GM12878 (cell line): ENCODE measurements around the gene HNRNPU. TPM values are rescaled to one million over a fixed set of nuclear protein-coding genes. Genes with fewer than 3 reads are reported as not detected.

Source experiments
- ATAC-seq: fragments of 200-7000 bp; cut with Tn5 transposase; 3 replicates; pipeline ENCODE4 v1.9.1; 2020; ENCODE audit warnings: mild to moderate bottlenecking, moderate library complexity
- BruUV-seq: library from RNA; stranded (reverse); fragments of 400-500 nt; replicated peaks from 2 replicates; lab custom pipeline; 2021; lab: Mats Ljungman, UMichigan
- CTCF ChIA-PET: fragments of 300-600 bp; sonication (Branson Sonifier 250); formaldehyde crosslinking; extraction: SDS; loops from one replicate; lab custom pipeline; 2021; ENCODE audit warnings: inconsistent platforms; lab: Yijun Ruan, JAX
- POLR2A ChIA-PET: fragments of 350-600 bp; formaldehyde crosslinking; extraction: SDS; loops from one replicate; lab custom pipeline; 2021; ENCODE audit warnings: inconsistent platforms; lab: Charles Lee
- RAD21 ChIA-PET: fragments of 300-600 bp; sonication (Branson Sonifier 250); formaldehyde crosslinking; loops from one replicate; lab custom pipeline; 2023; ENCODE audit warnings: antibody characterized with exemption; ENCODE audit not compliant: unreplicated experiment; lab: Charles Lee
- SMC1A ChIA-PET: fragments of 300-600 bp; sonication (Branson Sonifier 250); formaldehyde crosslinking; loops from one replicate; lab custom pipeline; 2023; ENCODE audit not compliant: unreplicated experiment, uncharacterized antibody; lab: Charles Lee
- DNase-seq: peaks from one replicate; pipeline ENCODE4 v3.0.0-alpha.2; 2011; ENCODE audit warnings: low read depth, low spot score
- FAIRE-seq: peaks from 3 replicates; lab custom pipeline; 2011; peaks lifted over from hg19 to GRCh38; lab: Jason Lieb, UNC
- H2AFZ ChIP-seq: 2 replicates; pipeline ENCODE4 v1.6.0; 2011; ENCODE audit warnings: low read depth, low read length, control low read depth; ENCODE audit not compliant: control insufficient read depth
- H3K27ac ChIP-seq: 2 replicates; pipeline ENCODE4 v1.5.1; 2011; ENCODE audit warnings: control low read depth; ENCODE audit not compliant: control insufficient read depth, insufficient read depth
- H3K27me3 ChIP-seq, 2 experiments: replicated peaks in 1 of 2; 2 replicates each; pipeline versions ENCODE4 v1.6.0 to v1.6.1; 2011; ENCODE audit warnings: low read length in 1 of 2; ENCODE audit not compliant: control insufficient read depth in 2 of 2, insufficient read depth in 2 of 2
- H3K36me3 ChIP-seq, 2 experiments: 2 replicates each; pipeline ENCODE4 v1.5.1; 2011; ENCODE audit warnings: low read length in 1 of 2; ENCODE audit not compliant: control insufficient read depth in 2 of 2, insufficient read depth in 2 of 2
- H3K4me1 ChIP-seq: 2 replicates; pipeline ENCODE4 v1.6.1; 2011; ENCODE audit warnings: mild to moderate bottlenecking, low read length, moderate library complexity, mixed read lengths; ENCODE audit not compliant: control insufficient read depth, insufficient read depth
- H3K4me2 ChIP-seq: 2 replicates; pipeline ENCODE4 v1.6.0; 2011; ENCODE audit warnings: control low read depth; ENCODE audit not compliant: control insufficient read depth, insufficient read depth
- H3K4me3 ChIP-seq: fragments of 200-600 bp; sonication (generic); 2 replicates; pipeline ENCODE4 v1.5.1; 2016
- H3K79me2 ChIP-seq: 2 replicates; pipeline ENCODE4 v1.6.0; 2011; ENCODE audit warnings: low read length; ENCODE audit not compliant: control insufficient read depth, insufficient read depth
- H3K9ac ChIP-seq: 2 replicates; pipeline ENCODE4 v1.8.0; 2011; ENCODE audit warnings: low read length, control low read depth, mixed read lengths; ENCODE audit not compliant: control insufficient read depth, insufficient read depth
- H3K9me3 ChIP-seq: replicated peaks from 3 replicates; pipeline ENCODE4 v1.5.1; 2011; ENCODE audit warnings: mild to moderate bottlenecking, low read length; ENCODE audit not compliant: control insufficient read depth, insufficient read depth
- H4K20me1 ChIP-seq: 2 replicates; pipeline ENCODE4 v1.6.0; 2011; ENCODE audit not compliant: control insufficient read depth, insufficient read depth
- BCL11A ChIP-seq: IDR thresholded peaks from 2 replicates; pipeline ENCODE4 v1.6.1; 2011; ENCODE audit warnings: low read depth, low read length
- CBX3 ChIP-seq: fragments of 200-600 bp; sonication (generic); IDR thresholded peaks from 2 replicates; pipeline ENCODE4 v1.6.1; 2016; ENCODE audit warnings: low read depth, borderline replicate concordance
- CBX5 ChIP-seq: sonication (generic); IDR thresholded peaks from 2 replicates; pipeline ENCODE4 v1.6.1; 2016; ENCODE audit warnings: low read depth, moderate library complexity, mild to moderate bottlenecking, inconsistent platforms
- CEBPB ChIP-seq, 2 experiments: fragments of 150-350 bp in 1 of 2; IDR thresholded peaks; 2 replicates each; pipeline ENCODE4 v1.6.1; 2012 to 2014; ENCODE audit warnings: low read depth in 2 of 2, low read length in 2 of 2, borderline replicate concordance in 1 of 2, inconsistent platforms in 1 of 2
- DPF2 ChIP-seq: fragments of 450-650 bp; IDR thresholded peaks from 2 replicates; pipeline ENCODE4 v1.6.1; 2017; ENCODE audit warnings: mild to moderate bottlenecking
- EGR1 ChIP-seq, 2 experiments: IDR thresholded peaks; 1 replicate in 1 of 2; 2 replicates in 1 of 2; pipeline ENCODE4 v1.6.1; 2011 to 2012; ENCODE audit warnings: low read depth in 2 of 2, low read length in 2 of 2, borderline replicate concordance in 1 of 2, mild to moderate bottlenecking in 1 of 2, moderate library complexity in 1 of 2
- HDAC2 ChIP-seq: fragments of 200-600 bp; sonication (generic); IDR thresholded peaks from 2 replicates; pipeline ENCODE4 v1.6.1; 2017
- JUND ChIP-seq: IDR thresholded peaks from 2 replicates; pipeline ENCODE4 v1.6.1; 2012; ENCODE audit warnings: low read depth, mild to moderate bottlenecking, low read length, improper control_type of control experiment, moderate library complexity
- NFYA ChIP-seq: IDR thresholded peaks from 2 replicates; pipeline ENCODE4 v1.6.1; 2011; ENCODE audit warnings: low read depth, mild to moderate bottlenecking, low read length, improper control_type of control experiment, borderline replicate concordance
- POU2F2 ChIP-seq: IDR thresholded peaks from 3 replicates; pipeline ENCODE4 v1.6.1; 2011; ENCODE audit warnings: low read depth, mild to moderate bottlenecking, low read length, borderline replicate concordance
- RB1 ChIP-seq: fragments of 450-650 bp; formaldehyde crosslinking; IDR thresholded peaks from 2 replicates; pipeline ENCODE4 v1.6.1; 2017; ENCODE audit warnings: mild to moderate bottlenecking, borderline replicate concordance
- SMC3 ChIP-seq: IDR thresholded peaks from 2 replicates; pipeline ENCODE4 v1.6.1; 2011; ENCODE audit warnings: low read length, improper control_type of control experiment, borderline replicate concordance
- SREBF2 ChIP-seq: IDR thresholded peaks from 2 replicates; pipeline ENCODE4 v1.6.1; 2012; ENCODE audit warnings: mild to moderate bottlenecking, low read length
- TAF1 ChIP-seq: IDR thresholded peaks from 2 replicates; pipeline ENCODE4 v1.6.1; 2011; ENCODE audit warnings: mild to moderate bottlenecking, low read depth, low read length, borderline replicate concordance
- ZBTB40 ChIP-seq: fragments of 450-650 bp; IDR thresholded peaks from 2 replicates; pipeline ENCODE4 v1.6.1; 2016; ENCODE audit warnings: mild to moderate bottlenecking, moderate library complexity, borderline replicate concordance
- WGBS: methylation state at CpG from one replicate; pipeline ENCODE4 v1.1.6; 2016; ENCODE audit warnings: low lambda C conversion rate; ENCODE audit not compliant: insufficient replicate concordance, insufficient coverage; ENCODE audit errors: missing lambda C conversion rate; 5-methylcytosine and 5-hydroxymethylcytosine counted together
- in situ Hi-C: fragments of 300-500 bp; cut with MboI; formaldehyde crosslinking; loops from 9 replicates; pipeline ENCODE4 v1.14.3; 2018; ENCODE audit warnings: mixed read lengths
- intact Hi-C: fragments of 100-400 bp; cut with micrococcal nuclease; formaldehyde crosslinking; loops from one replicate; pipeline ENCODE4 v1.14.2; 2022; ENCODE audit not compliant: unreplicated experiment
- polyA plus RNA-seq, 11 experiments: library from polyadenylated mRNA; depleted of rRNA in 4 of 11; unstranded in 6 of 11; stranded (reverse) in 5 of 11; fragments of >200 nt; fragmentation: Nextera tagmentation in 4 of 11; fragmentation: Illumina TruSeq in 1 of 11; extraction: Ambion mirVana in 4 of 11; extraction: Trizol in 1 of 11; gene quantifications; 1 replicate in 1 of 11; 2 replicates in 10 of 11; pipeline versions ENCODE4 v1.2.1 to v1.2.3, GENCODE V29; 2011 to 2016; ENCODE audit warnings: inconsistent platforms in 2 of 11, missing spikeins in 2 of 11, low read depth in 1 of 11
- total RNA-seq, 4 experiments: library from RNA; depleted of rRNA in 3 of 4; stranded (reverse); fragments of >200 nt in 3 of 4; fragmentation: Illumina TruSeq in 1 of 4; extraction: Trizol in 1 of 4; gene quantifications; 2 replicates each; pipeline versions ENCODE4 v1.2.1 to v1.2.3, GENCODE V29; 2013 to 2021

The HNRNPU gene
- total and polyA plus RNA-seq, 10 of the 15 experiments (the other 5 are each of a cell fraction or from before 2014, with no cell fraction given) = 163 to 569 (median 420) TPM

- WGBS = 59% methylated on average over 11 of the region's 11 CpGs
- SMC1A ChIA-PET = no interaction called here
- Histone ChIP-seq H2AFZ (no peak overlapping the region), H3K79me2 (no peaks in the 10 kb centered on the region), H3K4me1 (no peaks in the 10 kb centered on the region), H3K9me3 (no peaks in the 10 kb centered on the region), H3K4me2 (no peak overlapping the region), H3K9ac (no peak overlapping the region), H3K27ac (no peak overlapping the region), H3K36me3 (no peaks in the 10 kb centered on the region), H3K27me3 (no peaks in the 10 kb centered on the region), H4K20me1 (no peaks in the 10 kb centered on the region), H3K4me3 (no peak overlapping the region)
- ATAC-seq (no peak), DNase-seq (no peak), FAIRE-seq (no peak)
- BruUV-seq = no TSS peak
- POLR2A ChIA-PET = no interaction called here
- RAD21 ChIA-PET = no interaction called here
- in situ Hi-C loops (no loop called here), intact Hi-C loops (no loop called here)
- CTCF ChIA-PET = interaction anchor here (0.6 kb wide), 2 partner anchors 27 to 222 kb away, joined by 3 read pairs; no protein-coding TSS in a partner anchor
- TF ChIP-seq NFYA (no peak), JUND (no peak), SMC3 (no peak), SREBF2 (no peak), HDAC2 (no peak), DPF2 (no peak), RB1 (no peak), CEBPB (IDR thresholded peaks at IDR 0.05; ENCODE audit: borderline replicate concordance in 1 of 2, low read depth in 2 of 2, low read length in 2 of 2) (no peak)
Measured at GRCh38 chr1:244822878-244823277, 41.5 kb downstream of the HNRNPU start.

GRCh38 chr1:244821134-244821533 lies 43.2 kb downstream of the HNRNPU start:
- no peaks in the 10 kb centered on the region for H3K9me3 ChIP-seq
- no peak for ATAC-seq
- RAD21 ChIA-PET = no interaction called here
- 45% methylated on average over 3 of the region's 3 CpGs for WGBS
- CTCF ChIA-PET = no interaction called here
- intact Hi-C loops (no loop called here), in situ Hi-C loops (no loop called here)
- H3K36me3 ChIP-seq = no peaks in the 10 kb centered on the region
- no peak for DNase-seq
- H3K4me2 ChIP-seq = no peak overlapping the region
- POLR2A ChIA-PET = no interaction called here
- no peaks in the 10 kb centered on the region; the same call in 1 of the 2 replicates for H3K79me2 ChIP-seq
- H3K27ac ChIP-seq = no peak overlapping the region
- no peaks in the 10 kb centered on the region for H3K27me3 ChIP-seq
- no peak overlapping the region for H3K4me3 ChIP-seq
- no peak for FAIRE-seq
- no peaks in the 10 kb centered on the region for H4K20me1 ChIP-seq
- no peak overlapping the region for H2AFZ ChIP-seq
- BruUV-seq = no TSS peak
- no peak overlapping the region for H3K9ac ChIP-seq
- H3K4me1 ChIP-seq = no peaks in the 10 kb centered on the region
- SMC1A ChIA-PET = interaction anchor here (1.3 kb wide), 1 partner anchor 10 kb away, joined by 4 read pairs; no protein-coding TSS in a partner anchor
- TF ChIP-seq BCL11A (no peak), CBX3 (no peak), EGR1 (IDR thresholded peaks at IDR 0.05; ENCODE audit: borderline replicate concordance in 1 of 2, low read depth in 2 of 2, low read length in 2 of 2) (no peak), ZBTB40 (no peak), CBX5 (no peak), TAF1 (no peak), POU2F2 (no peak)
